Measurements from ENCODE around the gene LPO. TPM values are rescaled to one million over a fixed set of nuclear protein-coding genes. Genes with fewer than 3 reads are reported as not detected.

The LPO gene
- total and polyA plus RNA-seq, 2 experiments from 2014 or later, result not detected

GRCh38 chr17:58262149-58262548, 23.8 kb downstream of the LPO start:
- peaks cover 68% of the 10 kb centered on the region for H3K27me3 ChIP-seq
- no peaks in the 10 kb centered on the region for H3K9me3 ChIP-seq (ENCODE audit: low read depth)
- TF ChIP-seq CTCF (IDR thresholded peaks at IDR 0.05; ENCODE audit: low read depth, low read length), result no peak
- no peaks in the 10 kb centered on the region for H3K36me3 ChIP-seq
- H3K27ac ChIP-seq, result no peak overlapping the region
- DNase-seq (ENCODE audit: low read depth in 1 of 2, low spot score in 1 of 2), result no peak
- no peak overlapping the region for H3K4me3 ChIP-seq
- no peaks in the 10 kb centered on the region for H3K4me1 ChIP-seq (ENCODE audit: low read depth)

- H3K27me3 ChIP-seq, result peaks cover 52% of the 10 kb centered on the region
- H3K27ac ChIP-seq, result no peak overlapping the region
- no peak overlapping the region for H3K4me3 ChIP-seq
- DNase-seq (ENCODE audit: low read depth in 1 of 2, low spot score in 1 of 2), result no peak
- TF ChIP-seq CTCF (IDR thresholded peaks at IDR 0.05; ENCODE audit: low read depth, low read length), result no peak
- no peaks in the 10 kb centered on the region for H3K9me3 ChIP-seq (ENCODE audit: low read depth)
- H3K4me1 ChIP-seq (ENCODE audit: low read depth), result no peaks in the 10 kb centered on the region
- H3K36me3 ChIP-seq, result no peaks in the 10 kb centered on the region
Observed at GRCh38 chr17:58263773-58264172, 25.4 kb downstream of the LPO start.

DNA sequence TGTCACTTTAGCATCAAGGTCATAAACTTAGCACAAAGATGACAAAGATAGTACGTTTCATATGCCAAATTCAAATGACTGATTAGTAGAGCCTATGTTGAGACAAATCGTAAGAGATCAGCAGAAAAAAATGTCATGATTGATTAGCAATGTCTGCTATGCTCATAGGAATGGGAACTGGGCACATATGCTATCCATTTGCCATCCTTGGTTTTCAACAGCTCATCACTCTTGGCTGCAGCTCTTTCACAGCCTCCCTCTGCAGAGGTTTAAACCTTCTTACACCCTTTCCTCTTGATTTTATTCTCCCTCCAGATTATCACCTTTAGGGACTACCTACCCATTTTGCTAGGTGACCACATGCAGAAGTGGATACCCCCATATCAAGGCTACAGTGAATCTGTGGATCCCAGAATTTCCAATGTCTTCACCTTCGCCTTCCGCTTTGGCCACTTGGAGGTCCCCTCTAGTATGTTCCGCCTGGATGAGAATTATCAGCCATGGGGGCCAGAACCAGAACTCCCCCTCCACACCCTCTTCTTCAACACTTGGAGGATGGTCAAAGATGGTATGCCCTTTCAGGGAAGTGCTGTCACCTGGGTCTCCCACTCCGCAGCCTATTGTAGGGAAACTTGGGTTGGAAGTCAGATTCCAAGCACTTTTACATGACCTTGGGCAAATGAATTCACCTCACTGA, 26.2 kb downstream of the LPO start:
- H3K4me1 ChIP-seq (ENCODE audit: low read depth), result no peaks in the 10 kb centered on the region
- no peak overlapping the region for H3K4me3 ChIP-seq
- TF ChIP-seq CTCF (IDR thresholded peaks at IDR 0.05; ENCODE audit: low read depth, low read length), result no peak
- no peak overlapping the region for H3K27ac ChIP-seq
- no peak for DNase-seq (ENCODE audit: low read depth in 1 of 2, low spot score in 1 of 2)
- no peaks in the 10 kb centered on the region for H3K9me3 ChIP-seq (ENCODE audit: low read depth)
- peaks cover 44% of the 10 kb centered on the region for H3K27me3 ChIP-seq
- no peaks in the 10 kb centered on the region for H3K36me3 ChIP-seq

DNA sequence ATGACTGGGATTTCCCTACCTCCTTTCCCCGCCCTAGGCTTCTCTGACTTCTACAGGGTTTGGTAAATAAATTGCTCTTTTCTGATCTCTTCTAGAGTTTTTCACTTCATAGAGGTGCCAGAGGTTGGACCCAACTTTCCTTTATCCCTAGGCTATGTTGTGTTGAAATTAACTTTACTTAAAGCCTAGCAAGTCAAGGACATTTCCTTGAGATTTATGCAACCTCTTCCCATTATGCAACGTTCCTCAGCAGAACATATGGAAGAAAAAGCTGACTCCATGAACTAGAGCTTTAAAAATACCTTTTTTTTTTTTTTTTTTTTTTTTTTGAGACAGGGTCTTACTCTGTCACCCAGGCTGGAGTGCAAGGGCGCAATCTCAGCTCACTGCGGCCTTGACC, 26.9 kb downstream of the LPO start:
- Histone ChIP-seq H3K4me3 (no peak overlapping the region), H3K27me3 (peaks cover 37% of the 10 kb centered on the region), H3K27ac (no peak overlapping the region), H3K36me3 (no peaks in the 10 kb centered on the region), H3K4me1 (ENCODE audit: low read depth) (no peaks in the 10 kb centered on the region), H3K9me3 (ENCODE audit: low read depth) (no peaks in the 10 kb centered on the region)
- TF ChIP-seq CTCF (IDR thresholded peaks at IDR 0.05; ENCODE audit: low read depth, low read length), result no peak
- no peak for DNase-seq (ENCODE audit: low read depth in 1 of 2, low spot score in 1 of 2)

DNA sequence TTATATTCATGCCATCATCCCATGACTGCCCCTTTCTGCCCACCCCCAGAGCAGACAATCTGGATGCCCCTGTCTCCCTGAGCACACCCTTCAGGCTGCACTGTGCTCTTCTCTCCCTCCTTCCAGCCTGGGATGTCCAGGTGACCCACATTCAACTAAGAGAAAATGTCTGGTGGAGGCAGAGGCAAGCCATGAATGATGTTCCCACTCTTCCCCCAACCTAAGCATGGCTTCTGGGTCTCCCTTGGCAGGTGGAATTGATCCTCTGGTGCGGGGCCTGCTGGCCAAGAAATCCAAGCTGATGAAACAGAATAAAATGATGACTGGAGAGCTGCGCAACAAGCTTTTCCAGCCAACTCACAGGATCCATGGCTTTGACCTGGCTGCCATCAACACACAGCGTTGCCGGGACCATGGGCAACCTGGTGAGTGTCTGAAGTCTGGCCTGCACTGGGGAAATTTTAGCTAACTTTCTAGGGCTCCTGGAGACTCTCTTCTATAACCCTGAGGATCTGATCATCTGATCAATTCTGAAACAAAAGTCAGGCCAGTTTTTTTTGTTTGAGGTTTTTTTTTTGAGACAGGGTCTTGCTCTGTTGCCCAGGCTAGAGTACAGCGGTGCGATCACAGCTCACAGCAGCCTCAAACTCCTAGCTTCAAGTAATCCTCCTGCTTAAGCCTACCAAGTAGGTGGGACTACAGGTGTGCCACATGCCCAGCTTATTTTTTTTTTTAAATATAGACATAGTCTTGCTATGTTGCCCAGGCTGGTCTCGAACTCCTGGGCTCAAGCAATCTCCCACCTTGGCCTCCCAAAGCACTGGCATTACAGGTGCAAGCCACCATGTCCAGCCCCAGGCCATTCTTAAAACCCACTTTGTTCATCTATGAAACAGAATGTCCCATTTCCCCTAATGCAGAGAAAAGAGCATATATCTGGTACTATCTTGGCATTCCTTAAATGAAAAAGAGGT, 27.8 kb downstream of the LPO start:
- H3K4me3 ChIP-seq, result no peak overlapping the region
- DNase-seq (ENCODE audit: low read depth in 1 of 2, low spot score in 1 of 2), result no peak
- no peak overlapping the region for H3K27ac ChIP-seq
- no peaks in the 10 kb centered on the region for H3K4me1 ChIP-seq (ENCODE audit: low read depth)
- H3K9me3 ChIP-seq (ENCODE audit: low read depth), result no peaks in the 10 kb centered on the region
- peaks cover 28% of the 10 kb centered on the region for H3K27me3 ChIP-seq
- H3K36me3 ChIP-seq, result no peaks in the 10 kb centered on the region
- TF ChIP-seq CTCF (IDR thresholded peaks at IDR 0.05; ENCODE audit: low read depth, low read length), result no peak

Measured in cardiac muscle cell (in vitro differentiated cells and primary cell).